Embryonic facial prominence (tissue), 1 donor: ENCODE data around the gene SRRM5.
"Not testable (repeated sequence)": the region's sequence is repeated elsewhere in the genome, so short reads cannot be mapped to it uniquely, and the experiment has no call there.

ENCODE experiments used
- DNase-seq: peaks from one replicate; pipeline ENCODE4 v3.0.0-alpha.2; 2016; ENCODE audit errors: extremely low spot score

SRRM5 gene

DNA sequence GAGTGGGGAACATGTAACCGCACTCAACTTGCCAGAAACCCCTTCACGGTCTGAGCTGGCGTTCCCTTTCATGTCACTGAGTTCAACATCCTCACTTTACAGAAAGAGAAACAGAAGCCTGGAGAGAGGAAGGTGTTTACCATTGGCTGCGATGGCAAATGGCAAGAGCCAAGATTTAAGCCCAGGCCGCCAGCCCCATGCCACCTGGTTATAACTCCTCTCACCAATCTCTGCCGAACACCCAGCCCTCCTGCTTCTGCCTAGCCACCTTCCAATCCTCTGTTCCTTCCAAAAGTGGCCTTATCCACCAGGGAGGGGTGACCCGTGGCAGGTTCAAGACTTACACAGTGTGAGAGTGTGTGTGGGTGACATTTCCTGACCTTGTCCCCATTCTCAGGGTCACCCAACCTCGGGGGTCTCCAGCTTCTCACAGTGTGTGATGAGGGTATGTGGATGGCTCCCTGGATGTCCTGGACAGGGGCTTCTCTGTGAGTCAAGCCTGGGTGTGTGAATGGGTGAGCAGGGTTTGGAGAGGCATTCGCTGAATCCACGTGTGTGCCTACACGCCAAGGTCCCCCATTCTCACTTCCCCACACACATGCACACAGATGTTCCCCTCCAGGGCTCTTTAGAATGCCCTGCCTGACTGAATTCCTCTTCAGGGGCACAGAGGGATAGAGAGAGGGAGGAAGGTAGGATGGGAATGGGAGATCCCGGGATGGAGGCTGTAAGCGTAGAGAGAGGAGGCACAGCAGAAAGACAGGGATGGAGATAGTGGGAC is 26.5 kb downstream of the SRRM5 start:
- no peak for DNase-seq

DNA sequence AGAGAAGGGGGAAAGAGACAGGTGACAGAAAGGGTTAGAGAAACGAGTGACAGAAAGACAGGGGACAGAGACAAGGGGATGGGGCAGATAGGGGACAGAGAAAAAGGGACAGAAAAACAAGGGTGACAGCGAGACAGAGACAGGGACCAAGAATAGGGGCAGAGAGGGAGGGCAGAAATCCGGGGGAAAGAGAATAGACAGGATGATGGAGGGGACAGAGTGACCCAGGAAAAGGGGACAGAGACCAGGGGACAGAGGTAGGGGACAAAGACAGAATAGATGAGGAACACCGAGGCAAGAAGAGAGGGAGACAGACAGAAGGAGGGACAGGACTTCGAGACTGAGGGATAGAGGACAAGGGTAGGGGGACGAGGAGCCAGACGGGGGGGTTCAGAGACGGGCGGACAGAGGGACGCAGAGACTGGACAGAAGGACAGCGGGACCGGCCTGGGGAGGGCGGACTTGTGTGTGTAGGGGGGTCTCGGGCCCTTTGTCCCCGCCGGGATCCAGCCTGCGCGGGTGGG is 27.2 kb downstream of the SRRM5 start:
- no peak for DNase-seq

DNA sequence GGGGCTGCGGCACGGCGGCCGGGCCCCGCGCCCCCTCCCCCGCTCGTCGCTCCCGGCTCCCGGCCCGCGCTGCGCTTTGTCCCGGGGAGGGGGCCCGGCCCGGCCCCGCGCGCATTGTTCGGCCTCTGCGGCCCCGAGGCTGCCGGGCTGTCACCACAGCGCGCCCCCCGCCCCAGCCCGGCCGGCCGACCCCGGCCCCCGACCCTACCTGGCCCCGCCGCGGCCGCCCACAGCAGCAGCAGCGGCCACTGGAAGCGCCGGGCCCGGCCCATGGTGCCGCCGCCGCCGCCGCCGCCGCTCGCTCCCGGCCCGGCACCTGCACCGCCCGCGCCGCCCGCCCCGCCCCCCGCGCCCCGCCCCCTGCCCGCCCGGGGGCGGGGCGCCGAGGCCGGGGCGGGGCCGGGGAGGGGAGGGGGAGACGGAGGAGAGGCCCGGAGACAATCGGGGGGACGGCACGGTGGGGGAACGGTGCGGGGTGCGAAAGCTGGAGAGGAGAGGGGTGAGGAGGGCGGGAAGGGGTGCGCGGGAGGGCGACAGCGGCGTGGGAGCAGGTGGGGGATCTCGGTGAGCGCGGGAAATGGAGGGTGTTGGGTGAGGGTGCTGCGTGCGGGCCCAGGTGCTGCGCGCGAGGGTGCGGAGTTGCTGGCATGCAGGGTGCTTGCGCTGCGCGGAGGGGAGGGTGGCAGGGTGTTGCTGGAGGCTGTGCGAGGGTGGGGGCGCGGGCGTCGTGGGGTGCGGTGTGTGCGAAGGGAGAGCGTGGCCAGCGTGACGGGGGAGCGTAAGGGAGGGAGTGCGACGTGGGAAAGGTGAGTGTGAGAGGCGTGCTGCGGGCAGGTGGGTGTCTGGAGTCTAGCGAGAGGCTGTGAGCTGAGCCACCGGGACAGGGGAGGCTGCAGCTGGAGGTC is 27.9 kb downstream of the SRRM5 start, which contains the start of gene CADM4:
CADM4 (minus strand) TSS at position 332 of the 905 bp plus-strand sequence; CDS start at position 272, 60 bp downstream.
- no peak for DNase-seq

- no peak for DNase-seq
Observed at GRCh38 chr19:43640424-43640757, 28.5 kb downstream of the SRRM5 start.

GRCh38 chr19:43641333-43641732 is 29.4 kb downstream of the SRRM5 start:
- DNase-seq, result no peak

- no peak for DNase-seq
Observed at GRCh38 chr19:43642531-43642930, 30.6 kb downstream of the SRRM5 start.

DNA sequence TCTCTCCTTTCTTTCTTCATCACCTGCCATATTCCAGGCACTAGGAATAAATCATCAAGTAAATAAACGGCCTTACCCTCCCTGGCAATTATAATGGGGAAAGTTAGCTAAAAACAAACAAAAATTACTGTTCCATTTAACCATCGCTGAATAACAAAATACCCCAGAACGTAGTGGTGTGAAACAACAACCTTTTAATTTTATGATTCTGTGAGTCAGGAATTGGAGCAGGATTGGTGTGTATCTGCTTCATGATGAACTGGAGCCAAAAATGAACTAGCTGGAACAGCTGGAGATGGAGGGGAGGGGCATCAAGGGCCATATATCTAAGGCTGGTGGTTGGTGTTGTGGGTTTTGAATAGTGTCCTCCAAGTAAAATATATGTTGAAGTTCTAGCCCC is 31.4 kb downstream of the SRRM5 start:
- no peak for DNase-seq

DNA sequence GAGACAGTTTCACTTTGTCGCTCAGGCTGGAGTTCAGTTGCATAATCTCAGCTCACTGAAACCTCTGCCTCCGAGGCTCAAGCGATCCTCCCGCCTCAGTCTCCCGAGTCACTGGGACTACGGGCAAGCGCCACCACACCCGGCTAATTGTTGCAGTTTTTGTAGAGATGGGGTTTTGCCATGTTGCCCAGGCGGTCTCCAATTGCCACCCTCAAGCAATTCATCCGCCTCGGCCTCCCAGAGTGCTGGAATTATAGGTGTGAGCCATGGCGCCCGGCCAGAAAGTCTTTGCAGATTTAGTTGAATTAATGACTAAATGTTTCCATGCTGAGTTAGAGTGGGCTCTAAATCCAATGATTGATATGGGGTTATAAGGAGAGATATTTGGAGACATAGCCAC is 32.3 kb downstream of the SRRM5 start:
- DNase-seq, result no peak

- DNase-seq, result no peak
Observed at GRCh38 chr19:43648633-43649032, 36.7 kb downstream of the SRRM5 start.

DNA sequence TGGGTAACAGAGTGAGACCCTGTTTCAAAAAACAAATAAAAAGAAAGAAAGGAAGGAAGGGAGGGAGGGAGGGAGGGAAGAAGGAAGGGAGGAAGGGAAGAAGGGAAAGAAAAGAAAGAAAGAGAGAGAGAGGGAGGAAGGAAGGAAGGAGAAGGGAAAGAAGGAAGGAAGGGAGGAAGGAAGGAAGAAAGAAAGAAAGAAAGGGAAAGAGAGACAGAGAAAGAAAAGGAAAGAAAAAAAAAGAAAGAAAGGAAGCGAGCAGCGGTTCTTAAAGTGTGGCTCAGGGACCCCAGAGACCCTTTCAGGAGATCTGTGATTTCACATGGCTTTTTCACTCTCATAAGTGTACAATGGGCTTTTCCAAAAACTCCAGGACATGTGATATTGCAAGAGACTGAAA is 37.6 kb downstream of the SRRM5 start:
- DNase-seq, result no peak

GRCh38 chr19:43650276-43650675 is 38.4 kb downstream of the SRRM5 start:
- DNase-seq, result not testable (repeated sequence)

GRCh38 chr19:43651758-43652545 is 40.1 kb downstream of the SRRM5 start:
- no peak for DNase-seq

DNA sequence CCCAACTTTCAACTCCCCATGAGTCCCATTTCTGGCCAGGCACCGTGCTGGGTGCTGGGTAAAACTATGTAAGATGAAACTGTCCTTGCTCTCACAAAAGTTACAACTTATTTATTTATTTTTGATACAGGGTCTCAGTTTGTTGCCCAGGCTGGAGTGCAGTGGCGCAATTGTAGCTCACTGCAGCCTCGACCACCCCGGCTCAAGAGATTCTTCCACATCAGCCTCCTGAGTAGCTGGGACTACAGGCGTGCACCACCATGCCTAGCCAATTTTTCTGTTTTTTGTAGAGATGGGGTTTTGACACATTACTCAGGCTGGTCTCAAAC is 40.6 kb downstream of the SRRM5 start:
- no peak for DNase-seq

DNA sequence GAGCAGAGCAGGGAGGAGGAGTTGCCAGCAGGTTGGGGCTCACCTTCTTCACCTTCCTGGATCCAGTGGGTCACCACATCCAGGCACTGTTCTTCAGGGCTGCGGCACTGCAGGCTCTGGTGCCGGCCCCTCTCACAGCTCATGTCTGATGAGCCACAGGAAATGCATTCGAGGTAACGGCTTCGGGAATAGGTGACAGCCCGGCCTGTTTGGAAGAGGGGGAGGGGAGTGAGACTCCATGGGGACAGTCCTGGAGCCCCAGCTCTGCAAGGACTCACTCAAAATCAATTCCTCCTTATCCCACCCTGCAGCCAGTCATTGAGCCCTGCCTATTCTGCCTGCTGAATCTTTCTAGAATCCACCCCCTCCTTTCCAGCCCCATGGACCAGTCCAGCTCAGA is 44.5 kb downstream of the SRRM5 start:
- DNase-seq, result no peak

- no peak for DNase-seq
Observed at GRCh38 chr19:43658001-43658400, 46.1 kb downstream of the SRRM5 start.

- DNase-seq, result no peak
Observed at GRCh38 chr19:43658494-43658893, 46.6 kb downstream of the SRRM5 start.

GRCh38 chr19:43660301-43660970 is 48.5 kb downstream of the SRRM5 start:
- DNase-seq, result no peak

- DNase-seq, result no peak
Observed at GRCh38 chr19:43660971-43661360, 49.1 kb downstream of the SRRM5 start.

GRCh38 chr19:43662487-43662886 is 50.6 kb downstream of the SRRM5 start:
- DNase-seq, result no peak

DNA sequence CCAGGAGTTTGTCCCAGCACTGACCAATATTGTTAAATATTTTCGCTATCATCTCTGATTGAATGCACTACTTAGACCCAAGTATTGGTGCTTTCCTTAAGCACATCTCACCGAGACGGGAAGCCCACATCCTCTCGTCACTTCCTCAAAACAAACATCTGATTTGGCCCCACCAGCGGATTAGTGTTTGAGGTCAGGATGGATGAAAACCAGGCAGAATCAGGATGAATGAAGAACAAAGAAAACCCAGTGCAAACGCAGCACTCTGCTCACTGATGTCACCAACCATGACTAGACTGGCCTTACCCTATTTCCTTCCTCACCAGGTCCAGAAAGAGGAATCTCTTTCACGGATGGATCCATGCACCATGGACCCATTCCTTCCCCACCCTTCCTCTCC is 52.1 kb downstream of the SRRM5 start:
- DNase-seq, result no peak
